HCT116 (cell line): Measurements from ENCODE around the gene PIEZO2. TPM values are rescaled to one million over a fixed set of nuclear protein-coding genes. Genes with fewer than 3 reads are reported as not detected.

Experiments used
- ATAC-seq: fragments of 200-7000 bp; cut with Tn5 transposase; 2 replicates; pipeline ENCODE4 v1.9.1; 2020; ENCODE audit warnings: mild to moderate bottlenecking, moderate library complexity
- BruUV-seq: library from RNA; stranded (reverse); fragments of 400-500 nt; replicated peaks from 2 replicates; lab custom pipeline; 2021; lab: Mats Ljungman, UMichigan
- CTCF ChIA-PET: fragments of 300-600 bp; sonication (Branson Sonifier 250); formaldehyde crosslinking; loops from one replicate; lab custom pipeline; 2021; ENCODE audit warnings: antibody characterized with exemption; lab: Charles Lee
- POLR2A ChIA-PET: fragments of 300-600, 350-600 bp; sonication (Branson Sonifier 250); formaldehyde crosslinking; loops from one replicate; lab custom pipeline; 2021; ENCODE audit warnings: antibody characterized with exemption; lab: Charles Lee
- RAD21 ChIA-PET, 2 experiments: fragments of 300-600 bp; sonication (Branson Sonifier 250); formaldehyde crosslinking; loops; one replicate each; lab custom pipeline; 2023; ENCODE audit warnings: low total read pairs in 2 of 2; ENCODE audit not compliant: uncharacterized antibody in 2 of 2, unreplicated experiment in 2 of 2, low non-redundant PET in 1 of 2; lab: Charles Lee
- DNase-seq: peaks from one replicate; pipeline ENCODE4 v3.0.0-alpha.2; 2010; ENCODE audit warnings: low read depth, low spot score
- H2AFZ ChIP-seq: fragments of 200-600 bp; shearing (Covaris generic), sonication (generic); 2 replicates; pipeline ENCODE4 v1.6.1; 2017; ENCODE audit warnings: low read depth, mixed run types, mixed read lengths, antibody characterized with exemption, low read length; ENCODE audit not compliant: poor library complexity, severe bottlenecking
- H3K27ac ChIP-seq: 2 replicates; pipeline ENCODE4 v1.5.1; 2012; ENCODE audit warnings: low read depth, low read length
- H3K27me3 ChIP-seq: fragments of 200-600 bp; sonication (generic); 2 replicates; pipeline ENCODE4 v1.6.1; 2016; ENCODE audit warnings: mixed run types, low read length, mixed read lengths; ENCODE audit not compliant: insufficient read depth
- H3K36me3 ChIP-seq, 2 experiments: fragments of 200-500 bp in 1 of 2; fragments of 200-600 bp in 1 of 2; sonication (Bioruptor generic) in 1 of 2; sonication (generic) in 1 of 2; 2 replicates each; pipeline versions ENCODE4 v1.5.1 to v1.6.1; 2014 to 2016; ENCODE audit warnings: low read length in 2 of 2, inconsistent platforms in 1 of 2, mixed read lengths in 1 of 2, mixed run types in 1 of 2; ENCODE audit not compliant: insufficient read depth in 2 of 2, control insufficient read depth in 1 of 2
- H3K4me1 ChIP-seq, 2 experiments: fragments of 200-600 bp in 1 of 2; sonication (generic) in 1 of 2; 2 replicates each; pipeline versions ENCODE4 v1.5.1 to v1.6.1; 2012 to 2017; ENCODE audit warnings: low read length in 2 of 2, inconsistent platforms in 1 of 2, mild to moderate bottlenecking in 1 of 2, mixed read lengths in 1 of 2, mixed run types in 1 of 2, moderate library complexity in 1 of 2; ENCODE audit not compliant: insufficient read depth in 2 of 2, control insufficient read depth in 1 of 2
- H3K4me2 ChIP-seq: fragments of 200-600 bp; sonication (generic); 2 replicates; pipeline ENCODE4 v1.6.1; 2017; ENCODE audit warnings: mixed run types, low read length, mixed read lengths
- H3K4me3 ChIP-seq, 2 experiments: fragments of 200-600 bp in 1 of 2; sonication (generic) in 1 of 2; replicated peaks in 1 of 2; 2 replicates each; pipeline ENCODE4 v1.5.1; 2011 to 2016; ENCODE audit warnings: low read length in 2 of 2, control low read depth in 1 of 2, low read depth in 1 of 2, mild to moderate bottlenecking in 1 of 2, mixed read lengths in 1 of 2, mixed run types in 1 of 2
- H3K79me2 ChIP-seq: fragments of 200-600 bp; sonication (generic); 2 replicates; pipeline ENCODE4 v1.6.1; 2017; ENCODE audit warnings: mild to moderate bottlenecking, mixed run types, low read length, moderate library complexity, mixed read lengths; ENCODE audit not compliant: insufficient read depth
- H3K9ac ChIP-seq: fragments of 200-600 bp; sonication (generic); 2 replicates; pipeline ENCODE4 v1.6.1; 2016; ENCODE audit warnings: low read length, mixed read lengths
- H3K9me2 ChIP-seq: fragments of 200-600 bp; sonication (generic), shearing (Covaris generic); 2 replicates; pipeline ENCODE4 v1.6.1; 2017; ENCODE audit warnings: mixed run types, mild to moderate bottlenecking, moderate library complexity; ENCODE audit not compliant: insufficient read depth
- H3K9me3 ChIP-seq, 2 experiments: fragments of 200-500 bp in 1 of 2; fragments of 200-600 bp in 1 of 2; sonication (Bioruptor generic) in 1 of 2; sonication (generic) in 1 of 2; 2 replicates each; pipeline ENCODE4 v1.6.1; 2014 to 2017; ENCODE audit warnings: low read length in 2 of 2, mixed read lengths in 2 of 2, inconsistent platforms in 1 of 2, low read depth in 1 of 2, mild to moderate bottlenecking in 1 of 2, mixed run types in 1 of 2, moderate library complexity in 1 of 2; ENCODE audit not compliant: control insufficient read depth in 1 of 2, insufficient read depth in 1 of 2
- H4K20me1 ChIP-seq: fragments of 200-600 bp; sonication (generic), shearing (Covaris generic); 2 replicates; pipeline ENCODE4 v1.6.1; 2017; ENCODE audit warnings: mixed run types, mild to moderate bottlenecking, moderate library complexity; ENCODE audit not compliant: insufficient read depth
- ATF3 ChIP-seq: IDR thresholded peaks from 2 replicates; pipeline ENCODE4 v1.6.1; 2012
- CBX3 ChIP-seq: IDR thresholded peaks from 2 replicates; pipeline ENCODE4 v1.6.1; 2012; ENCODE audit warnings: low read depth
- CEBPB ChIP-seq: IDR thresholded peaks from 2 replicates; pipeline ENCODE4 v1.6.1; 2012; ENCODE audit warnings: low read depth
- EGR1 ChIP-seq: IDR thresholded peaks from 2 replicates; pipeline ENCODE4 v1.6.1; 2012; ENCODE audit warnings: low read depth
- EZH2 ChIP-seq: fragments of 200-600 bp; sonication (generic); IDR thresholded peaks from 2 replicates; pipeline ENCODE4 v1.6.1; 2017; ENCODE audit warnings: antibody characterized with exemption, mixed run types
- MAX ChIP-seq: IDR thresholded peaks from 2 replicates; pipeline ENCODE4 v1.6.1; 2012
- POLR2A ChIP-seq: IDR thresholded peaks from 2 replicates; pipeline ENCODE4 v1.7.0; 2011; ENCODE audit warnings: borderline replicate concordance; ENCODE audit not compliant: insufficient read depth, insufficient read length; ENCODE audit errors: extremely low read depth
- POLR2AphosphoS5 ChIP-seq: IDR thresholded peaks from 2 replicates; pipeline ENCODE4 v1.6.1; 2011; ENCODE audit warnings: mild to moderate bottlenecking, low read depth, low read length, moderate library complexity
- RAD21 ChIP-seq: IDR thresholded peaks from 2 replicates; pipeline ENCODE4 v1.6.1; 2012; ENCODE audit warnings: low read depth, mild to moderate bottlenecking
- SIN3A ChIP-seq: IDR thresholded peaks from 2 replicates; pipeline ENCODE4 v1.6.1; 2012; ENCODE audit warnings: low read depth
- TCF7L2 ChIP-seq: IDR thresholded peaks from 2 replicates; pipeline ENCODE4 v1.7.0; 2011; ENCODE audit warnings: borderline replicate concordance, inconsistent platforms; ENCODE audit not compliant: insufficient read depth, insufficient read length; ENCODE audit errors: extremely low read depth
- YY1 ChIP-seq: IDR thresholded peaks from 2 replicates; pipeline ENCODE4 v1.6.1; 2011; ENCODE audit warnings: low read length, low read depth, moderate library complexity, mild to moderate bottlenecking; ENCODE audit not compliant: insufficient replicate concordance; ENCODE audit errors: extremely low read depth
- ZBTB33 ChIP-seq: IDR thresholded peaks from 2 replicates; pipeline ENCODE4 v1.6.1; 2011; ENCODE audit warnings: mild to moderate bottlenecking, low read length, moderate library complexity; ENCODE audit not compliant: insufficient replicate concordance; ENCODE audit errors: extremely low read depth
- ZNF274 ChIP-seq: fragments of 200-500 bp; sonication (Bioruptor generic); IDR thresholded peaks from 2 replicates; pipeline ENCODE4 v1.6.1; 2014; ENCODE audit warnings: mild to moderate bottlenecking, low read depth, low read length, inconsistent platforms
- intact Hi-C: fragments of 100-400 bp; cut with micrococcal nuclease; formaldehyde crosslinking; loops from 2 replicates; pipeline ENCODE4 v1.10.0; 2022
- total RNA-seq: library from RNA; stranded (reverse); gene quantifications from one replicate; pipeline ENCODE4 v1.2.1, GENCODE V29; 2021; ENCODE audit not compliant: unreplicated experiment

Gene PIEZO2
- total RNA-seq, 1 experiment from 2014 or later, result 0.34 TPM

- Histone ChIP-seq H3K4me2 (no peak overlapping the region), H3K9ac (no peak overlapping the region), H2AFZ (no peak overlapping the region), H4K20me1 (no peaks in the 10 kb centered on the region), H3K9me2 (no peaks in the 10 kb centered on the region), H3K9me3 (no peaks in the 10 kb centered on the region), H3K27me3 (peaks cover 11% of the 10 kb centered on the region), H3K27ac (no peak overlapping the region), H3K4me1 (no peaks in the 10 kb centered on the region), H3K36me3 (no peaks in the 10 kb centered on the region), H3K79me2 (no peaks in the 10 kb centered on the region), H3K4me3 (no peak overlapping the region)
- CTCF ChIA-PET, result no interaction called here
- intact Hi-C loops, result no loop called here
- BruUV-seq, result no TSS peak
- no peak for TF ChIP-seq SIN3A
- TF ChIP-seq YY1, result no peak
- TF ChIP-seq RAD21, result no peak
- TF ChIP-seq POLR2A, result no peak
- no peak for TF ChIP-seq ZNF274
- TF ChIP-seq CEBPB, result no peak
- TF ChIP-seq EZH2, result no peak
- no peak for TF ChIP-seq EGR1
- TF ChIP-seq TCF7L2, result no peak
- no peak for TF ChIP-seq POLR2AphosphoS5
- TF ChIP-seq CBX3, result no peak
- TF ChIP-seq ZBTB33, result no peak
- no peak for TF ChIP-seq MAX
- no peak for TF ChIP-seq ATF3
- POLR2A ChIA-PET, result no interaction called here
- RAD21 ChIA-PET, result no interaction called here
- ATAC-seq, result no peak
- DNase-seq, result no peak
Measured at GRCh38 chr18:11119959-11120587, 29.3 kb downstream of the PIEZO2 start.
